HEK293 (cell line): ENCODE data around the gene MEOX1.

Source experiments
- GLIS2 ChIP-seq: fragments of 450-650 bp; formaldehyde crosslinking; IDR thresholded peaks from 2 replicates; pipeline ENCODE4 v1.5.1; 2016; ENCODE audit warnings: missing biosample characterization, missing genetic modification characterization
- ZNF391 ChIP-seq: fragments of 450-650 bp; formaldehyde crosslinking; IDR thresholded peaks from 2 replicates; pipeline ENCODE4 v1.5.1; 2016; ENCODE audit warnings: low read depth, missing biosample characterization, missing genetic modification characterization, borderline replicate concordance
- TF ChIP-seq, protein P1 (sequence below): fragments of 450-650 bp; formaldehyde crosslinking; IDR thresholded peaks from 2 replicates; pipeline ENCODE4 v1.5.1; 2016; ENCODE audit warnings: missing biosample characterization, missing genetic modification characterization
- TF ChIP-seq, protein P2 (sequence below): fragments of 450-650 bp; formaldehyde crosslinking; IDR thresholded peaks from 2 replicates; pipeline ENCODE4 v1.5.1; 2016; ENCODE audit warnings: missing biosample characterization, missing genetic modification characterization, low read depth
- TF ChIP-seq, protein P3 (sequence below): fragments of 450-650 bp; formaldehyde crosslinking; optimal IDR thresholded peaks from 2 replicates; pipeline ENCODE3; 2016; ENCODE audit warnings: missing biosample characterization, mild to moderate bottlenecking, missing genetic modification characterization

DNA sequence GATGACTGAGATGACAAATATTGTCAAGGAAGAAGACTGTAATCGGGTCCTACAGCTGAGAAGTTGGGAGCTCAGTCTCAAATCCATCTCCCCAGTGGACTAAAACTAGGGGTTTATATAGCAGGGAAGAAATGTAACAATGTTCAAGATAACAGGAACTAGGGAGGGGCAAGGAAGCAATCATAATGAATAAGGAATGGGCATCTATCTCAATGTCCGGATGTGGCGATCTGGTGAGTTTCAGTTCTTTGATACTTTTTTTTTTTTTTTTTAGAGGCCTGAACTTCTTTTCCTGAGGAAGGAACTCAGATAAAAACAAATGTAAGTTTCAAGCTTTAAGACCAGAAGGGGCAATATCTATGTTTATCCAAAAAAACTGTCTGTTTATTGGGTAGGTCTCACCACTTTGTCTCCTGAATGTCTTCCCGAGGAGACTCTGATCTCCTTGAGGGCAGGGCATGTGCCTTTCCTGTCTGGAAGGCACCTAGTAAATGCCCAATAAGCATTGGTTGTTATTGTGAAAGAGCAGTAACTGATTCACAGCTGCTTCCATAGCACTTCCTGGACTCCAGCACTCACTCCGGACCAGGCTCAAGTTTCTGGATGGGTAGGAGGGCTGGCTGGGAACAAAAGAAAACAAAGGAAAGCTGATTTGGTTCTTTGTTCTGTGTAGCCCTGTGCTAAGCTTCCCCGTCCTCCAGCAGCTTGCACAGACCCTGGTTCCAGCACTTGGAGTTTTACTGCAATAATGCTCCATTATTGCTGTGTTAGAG is 51.9 kb downstream of the MEOX1 start:
- TF ChIP-seq, protein P1, sequence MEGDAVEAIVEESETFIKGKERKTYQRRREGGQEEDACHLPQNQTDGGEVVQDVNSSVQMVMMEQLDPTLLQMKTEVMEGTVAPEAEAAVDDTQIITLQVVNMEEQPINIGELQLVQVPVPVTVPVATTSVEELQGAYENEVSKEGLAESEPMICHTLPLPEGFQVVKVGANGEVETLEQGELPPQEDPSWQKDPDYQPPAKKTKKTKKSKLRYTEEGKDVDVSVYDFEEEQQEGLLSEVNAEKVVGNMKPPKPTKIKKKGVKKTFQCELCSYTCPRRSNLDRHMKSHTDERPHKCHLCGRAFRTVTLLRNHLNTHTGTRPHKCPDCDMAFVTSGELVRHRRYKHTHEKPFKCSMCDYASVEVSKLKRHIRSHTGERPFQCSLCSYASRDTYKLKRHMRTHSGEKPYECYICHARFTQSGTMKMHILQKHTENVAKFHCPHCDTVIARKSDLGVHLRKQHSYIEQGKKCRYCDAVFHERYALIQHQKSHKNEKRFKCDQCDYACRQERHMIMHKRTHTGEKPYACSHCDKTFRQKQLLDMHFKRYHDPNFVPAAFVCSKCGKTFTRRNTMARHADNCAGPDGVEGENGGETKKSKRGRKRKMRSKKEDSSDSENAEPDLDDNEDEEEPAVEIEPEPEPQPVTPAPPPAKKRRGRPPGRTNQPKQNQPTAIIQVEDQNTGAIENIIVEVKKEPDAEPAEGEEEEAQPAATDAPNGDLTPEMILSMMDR = no peak
- TF ChIP-seq, protein P2, sequence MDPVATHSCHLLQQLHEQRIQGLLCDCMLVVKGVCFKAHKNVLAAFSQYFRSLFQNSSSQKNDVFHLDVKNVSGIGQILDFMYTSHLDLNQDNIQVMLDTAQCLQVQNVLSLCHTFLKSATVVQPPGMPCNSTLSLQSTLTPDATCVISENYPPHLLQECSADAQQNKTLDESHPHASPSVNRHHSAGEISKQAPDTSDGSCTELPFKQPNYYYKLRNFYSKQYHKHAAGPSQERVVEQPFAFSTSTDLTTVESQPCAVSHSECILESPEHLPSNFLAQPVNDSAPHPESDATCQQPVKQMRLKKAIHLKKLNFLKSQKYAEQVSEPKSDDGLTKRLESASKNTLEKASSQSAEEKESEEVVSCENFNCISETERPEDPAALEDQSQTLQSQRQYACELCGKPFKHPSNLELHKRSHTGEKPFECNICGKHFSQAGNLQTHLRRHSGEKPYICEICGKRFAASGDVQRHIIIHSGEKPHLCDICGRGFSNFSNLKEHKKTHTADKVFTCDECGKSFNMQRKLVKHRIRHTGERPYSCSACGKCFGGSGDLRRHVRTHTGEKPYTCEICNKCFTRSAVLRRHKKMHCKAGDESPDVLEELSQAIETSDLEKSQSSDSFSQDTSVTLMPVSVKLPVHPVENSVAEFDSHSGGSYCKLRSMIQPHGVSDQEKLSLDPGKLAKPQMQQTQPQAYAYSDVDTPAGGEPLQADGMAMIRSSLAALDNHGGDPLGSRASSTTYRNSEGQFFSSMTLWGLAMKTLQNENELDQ (tag by site-specific recombination) = no peak
- TF ChIP-seq GLIS2 (tag by site-specific recombination) (no peak), ZNF391 (tag by site-specific recombination) (no peak)
- TF ChIP-seq, protein P3, sequence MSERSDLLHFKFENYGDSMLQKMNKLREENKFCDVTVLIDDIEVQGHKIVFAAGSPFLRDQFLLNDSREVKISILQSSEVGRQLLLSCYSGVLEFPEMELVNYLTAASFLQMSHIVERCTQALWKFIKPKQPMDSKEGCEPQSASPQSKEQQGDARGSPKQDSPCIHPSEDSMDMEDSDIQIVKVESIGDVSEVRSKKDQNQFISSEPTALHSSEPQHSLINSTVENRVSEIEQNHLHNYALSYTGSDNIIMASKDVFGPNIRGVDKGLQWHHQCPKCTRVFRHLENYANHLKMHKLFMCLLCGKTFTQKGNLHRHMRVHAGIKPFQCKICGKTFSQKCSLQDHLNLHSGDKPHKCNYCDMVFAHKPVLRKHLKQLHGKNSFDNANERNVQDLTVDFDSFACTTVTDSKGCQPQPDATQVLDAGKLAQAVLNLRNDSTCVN (tag by site-specific recombination) = no peak
